IPS DF 19.7 (cell line): ENCODE results near the gene CCDC192.

ENCODE experiments used
- DNase-seq: peaks from one replicate; pipeline ENCODE4 v3.0.0-alpha.2; 2013; ENCODE audit warnings: low read depth, low spot score

CCDC192 gene

DNA sequence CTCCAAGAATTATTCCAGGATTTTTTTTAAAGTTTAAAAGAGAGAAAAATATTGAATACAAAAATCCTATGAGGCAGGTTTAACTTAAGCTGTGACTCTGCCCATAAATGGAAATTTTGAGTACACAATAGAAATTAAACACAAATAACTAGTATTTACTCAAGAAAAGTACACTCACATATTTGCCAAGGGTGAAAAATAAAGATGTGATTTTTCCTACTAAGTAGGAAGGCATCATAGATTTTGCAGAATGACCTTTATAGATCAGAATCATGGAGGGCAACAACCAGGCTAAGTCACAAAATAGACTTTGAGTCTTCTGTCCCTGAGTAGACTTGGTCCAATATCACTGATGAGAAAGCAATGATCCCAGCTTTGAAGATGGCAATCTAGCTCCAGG lies 277.7 kb downstream of the CCDC192 start:
- DNase-seq = no peak

DNA sequence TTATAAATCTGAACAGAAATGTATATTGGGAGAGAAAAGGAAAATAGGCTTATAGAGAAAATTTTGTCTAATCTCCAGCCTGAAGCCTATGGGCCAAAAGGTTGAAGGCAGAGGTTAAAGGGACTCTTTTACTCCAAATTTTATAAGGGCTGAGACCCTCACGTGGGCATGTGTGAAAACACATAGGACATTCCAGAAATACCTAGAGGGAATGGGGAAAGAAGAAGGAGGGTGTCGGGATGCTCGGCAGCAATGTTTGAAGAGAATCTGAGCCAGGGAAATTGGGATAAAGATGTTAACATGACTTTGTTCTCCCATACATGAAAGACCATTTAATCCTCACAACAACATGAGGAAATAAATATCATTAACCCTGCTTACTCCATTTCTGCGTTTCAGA lies 278.3 kb downstream of the CCDC192 start:
- DNase-seq = no peak

DNA sequence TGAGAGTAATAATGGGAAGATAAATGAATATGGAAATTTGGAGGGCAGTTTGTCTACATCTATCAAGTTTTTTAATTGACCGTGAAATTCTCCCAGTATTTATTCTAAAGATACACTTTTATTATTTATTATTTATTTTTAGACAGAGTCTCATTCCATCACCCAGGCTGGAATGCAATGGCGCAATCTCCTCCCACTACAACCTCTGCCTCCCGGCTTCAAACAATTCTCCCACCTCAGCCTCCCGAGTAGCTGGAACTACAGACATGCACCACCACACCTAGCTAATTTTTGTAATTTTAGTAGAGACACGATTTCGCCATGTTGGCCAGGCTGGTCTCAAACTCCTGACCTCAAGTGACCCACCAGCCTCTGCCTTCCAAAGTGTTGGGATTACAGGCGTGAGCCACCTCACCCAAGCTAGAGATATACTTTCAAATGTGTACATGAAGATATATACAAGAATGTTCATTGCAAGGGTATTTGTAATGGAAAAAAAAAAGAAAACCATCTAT lies 282.7 kb downstream of the CCDC192 start:
- DNase-seq = no peak

DNA sequence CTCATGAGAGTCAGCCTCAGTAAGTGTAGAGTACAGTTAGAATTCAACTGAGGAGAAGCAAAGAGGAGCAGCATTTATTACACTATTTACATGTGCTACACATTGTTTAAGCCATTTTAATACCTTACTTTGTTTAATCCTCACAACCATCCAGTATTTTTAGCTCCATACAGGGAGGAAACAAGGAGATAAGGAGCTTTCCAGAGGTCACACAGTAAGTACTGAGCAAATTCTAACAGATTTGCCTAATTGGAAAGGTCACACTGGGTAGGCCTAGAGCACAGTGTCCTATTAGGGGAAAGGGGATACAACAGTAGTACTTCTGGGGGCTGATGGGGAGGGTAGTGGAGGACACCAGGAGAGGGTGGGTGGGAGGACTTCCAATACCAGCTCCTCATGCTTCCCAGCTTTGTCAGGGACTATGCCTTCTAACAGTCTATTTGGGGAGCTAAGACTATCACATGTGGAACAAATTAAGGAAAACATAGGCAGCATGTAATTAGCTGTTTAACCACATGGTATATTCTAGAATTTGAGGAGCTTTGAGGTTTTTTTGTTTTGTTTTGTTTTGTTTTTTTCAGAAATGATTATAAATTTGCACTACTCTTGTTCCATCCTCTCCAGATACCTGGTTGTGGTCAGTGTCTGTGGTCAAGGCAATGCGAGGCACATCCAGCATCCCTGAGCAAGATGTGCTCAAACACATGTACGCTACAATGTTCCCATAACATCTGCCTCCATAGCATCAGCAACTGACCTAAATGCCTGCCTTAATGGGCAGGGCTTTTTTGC lies 284.4 kb downstream of the CCDC192 start:
- DNase-seq = no peak

DNA sequence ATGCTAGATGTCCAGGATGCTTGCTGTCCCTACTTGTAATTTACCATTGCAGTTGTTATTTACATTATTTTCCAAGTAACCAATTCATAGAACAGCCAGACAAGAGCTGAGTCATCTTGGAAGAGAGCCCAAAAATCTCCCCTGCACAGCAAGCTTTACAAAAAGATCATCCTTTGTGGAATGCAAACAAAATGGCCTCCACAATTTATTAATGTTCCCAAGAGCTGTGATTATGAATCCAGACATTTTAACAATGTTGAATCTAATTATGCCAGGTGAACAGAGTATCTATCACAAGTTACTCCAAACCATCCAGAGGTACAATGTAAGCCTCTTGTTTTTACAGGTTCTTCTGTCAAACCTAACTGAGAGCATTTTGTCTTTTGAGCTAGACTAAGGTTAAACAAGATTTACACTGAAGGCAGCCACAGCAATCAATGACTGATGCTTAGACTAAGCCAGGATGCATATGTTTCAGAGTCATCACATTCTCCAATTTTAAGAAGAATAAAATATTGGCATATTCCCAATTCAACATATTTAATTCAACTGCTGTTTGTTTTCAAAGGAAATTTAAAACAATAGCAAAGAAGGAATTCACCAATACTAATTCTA lies 285.1 kb downstream of the CCDC192 start:
- no peak for DNase-seq
